WTC11 (cell line): Measurements from ENCODE around the gene ACP1. TPM values are rescaled to one million over a fixed set of nuclear protein-coding genes. Genes with fewer than 3 reads are reported as not detected.

ENCODE experiments used
- ATAC-seq: fragments of 200-7000 bp; cut with Tn5 transposase; 2 replicates; pipeline ENCODE4 v1.10.0; 2021; ENCODE audit warnings: mild to moderate bottlenecking, moderate library complexity
- CTCF ChIA-PET: fragments of 300-600 bp; sonication (Branson Sonifier 250); formaldehyde crosslinking; loops from one replicate; lab custom pipeline; 2021; ENCODE audit warnings: antibody characterized with exemption; lab: Charles Lee
- POLR2A ChIA-PET: fragments of 350-600 bp; sonication (Branson Sonifier 250); formaldehyde crosslinking; loops from one replicate; lab custom pipeline; 2021; ENCODE audit warnings: antibody characterized with exemption; lab: Charles Lee
- DNase-seq: peaks from one replicate; pipeline ENCODE4 v3.0.0; 2021; ENCODE audit warnings: low spot score
- H3K27ac Mint-ChIP-seq: 2 replicates; pipeline ENCODE4 v1.8.0; 2021; ENCODE audit warnings: mixed read lengths
- H3K27me3 Mint-ChIP-seq: 2 replicates; pipeline ENCODE4 v1.8.0; 2021; ENCODE audit warnings: low read depth, mild to moderate bottlenecking, moderate library complexity, mixed read lengths
- H3K36me3 Mint-ChIP-seq: 2 replicates; pipeline ENCODE4 v1.8.0; 2021; ENCODE audit warnings: mixed read lengths
- H3K4me1 Mint-ChIP-seq: 2 replicates; pipeline ENCODE4 v1.8.0; 2022; ENCODE audit warnings: mixed read lengths
- H3K4me3 Mint-ChIP-seq: 2 replicates; pipeline ENCODE4 v1.8.0; 2021; ENCODE audit warnings: mild to moderate bottlenecking, moderate library complexity, mixed read lengths
- H3K9me3 Mint-ChIP-seq: 2 replicates; pipeline ENCODE4 v1.8.0; 2021; ENCODE audit warnings: mixed read lengths
- AFF4 ChIP-seq: sonication (generic); formaldehyde crosslinking; IDR thresholded peaks from 2 replicates; pipeline ENCODE4 v1.8.1; 2023; ENCODE audit warnings: mild to moderate bottlenecking, missing genetic modification reagents, borderline replicate concordance
- EMX1 ChIP-seq: fragments of 250-450 bp; sonication (Bioruptor Pico); IDR thresholded peaks from 2 replicates; pipeline ENCODE4 v1.8.0; 2021; ENCODE audit warnings: mild to moderate bottlenecking
- ETV6 ChIP-seq: sonication (generic); formaldehyde crosslinking; IDR thresholded peaks from 2 replicates; pipeline ENCODE4 v1.8.1; 2022; ENCODE audit warnings: mild to moderate bottlenecking, missing genetic modification reagents
- HMGA2 ChIP-seq: fragments of 250-450 bp; sonication (Bioruptor Pico); IDR thresholded peaks from 2 replicates; pipeline ENCODE4 v1.4.0; 2021; ENCODE audit warnings: mild to moderate bottlenecking, moderate library complexity
- JAZF1 ChIP-seq: fragments of 250-450 bp; sonication (Bioruptor Pico); IDR thresholded peaks from 2 replicates; pipeline ENCODE4 v1.9.0; 2021; ENCODE audit warnings: moderate library complexity, mild to moderate bottlenecking, inconsistent platforms
- MAX ChIP-seq: sonication (generic); formaldehyde crosslinking; IDR thresholded peaks from 2 replicates; pipeline ENCODE4 v1.8.0; 2022; ENCODE audit warnings: mild to moderate bottlenecking, missing genetic modification reagents
- MLX ChIP-seq: sonication (generic); formaldehyde crosslinking; IDR thresholded peaks from 2 replicates; pipeline ENCODE4 v1.8.1; 2023; ENCODE audit warnings: mild to moderate bottlenecking, missing genetic modification reagents, moderate library complexity
- MYBL2 ChIP-seq: sonication (generic); formaldehyde crosslinking; IDR thresholded peaks from 2 replicates; pipeline ENCODE4 v1.8.1; 2023; ENCODE audit warnings: mild to moderate bottlenecking, moderate library complexity, missing genetic modification reagents
- NFATC4 ChIP-seq: fragments of 250-450 bp; sonication (Bioruptor Pico); IDR thresholded peaks from 2 replicates; pipeline ENCODE4 v1.9.0; 2021; ENCODE audit warnings: mild to moderate bottlenecking
- NR2C2 ChIP-seq: sonication (generic); formaldehyde crosslinking; IDR thresholded peaks from 2 replicates; pipeline ENCODE4 v1.8.0; 2022; ENCODE audit warnings: mild to moderate bottlenecking, missing genetic modification reagents
- PREB ChIP-seq: sonication (generic); formaldehyde crosslinking; IDR thresholded peaks from 2 replicates; pipeline ENCODE4 v1.8.1; 2022; ENCODE audit warnings: mild to moderate bottlenecking, missing genetic modification reagents, moderate library complexity, borderline replicate concordance
- RORB ChIP-seq: fragments of 250-450 bp; sonication (Bioruptor Pico); IDR thresholded peaks from 2 replicates; pipeline ENCODE4 v1.9.0; 2021; ENCODE audit warnings: mild to moderate bottlenecking
- STAT6 ChIP-seq: sonication (generic); formaldehyde crosslinking; conservative IDR thresholded peaks from 2 replicates; pipeline ENCODE4 v1.8.1; 2023; ENCODE audit warnings: mild to moderate bottlenecking, low read depth, missing genetic modification reagents, moderate library complexity
- TCF7 ChIP-seq: sonication (generic); formaldehyde crosslinking; IDR thresholded peaks from 2 replicates; pipeline ENCODE4 v1.8.0; 2022; ENCODE audit warnings: mild to moderate bottlenecking, low read depth, missing genetic modification reagents, moderate library complexity
- TEAD1 ChIP-seq: sonication (generic); formaldehyde crosslinking; IDR thresholded peaks from 2 replicates; pipeline ENCODE4 v1.8.0; 2022; ENCODE audit warnings: mild to moderate bottlenecking, missing genetic modification reagents
- USF1 ChIP-seq: sonication (generic); formaldehyde crosslinking; IDR thresholded peaks from 2 replicates; pipeline ENCODE4 v1.8.0; 2022; ENCODE audit warnings: mild to moderate bottlenecking, missing genetic modification reagents
- USF2 ChIP-seq: sonication (generic); formaldehyde crosslinking; IDR thresholded peaks from 2 replicates; pipeline ENCODE4 v1.8.1; 2023; ENCODE audit warnings: mild to moderate bottlenecking, missing genetic modification reagents, moderate library complexity
- ZNF416 ChIP-seq: fragments of 250-450 bp; sonication (Bioruptor Pico); IDR thresholded peaks from 2 replicates; pipeline ENCODE4 v1.9.0; 2021; ENCODE audit warnings: mild to moderate bottlenecking, inconsistent platforms
- ZNF532 ChIP-seq: fragments of 250-450 bp; sonication (Bioruptor Pico); IDR thresholded peaks from 2 replicates; pipeline ENCODE4 v1.9.0; 2021; ENCODE audit warnings: mild to moderate bottlenecking, borderline replicate concordance
- total RNA-seq: library from RNA; stranded (reverse); gene quantifications from 3 replicates; pipeline ENCODE4 v1.2.3, GENCODE V29; 2021

The ACP1 gene
- total RNA-seq, 1 experiment from 2014 or later = 150 TPM

- TF ChIP-seq RORB = no peak
- Mint-ChIP-seq H3K36me3 (peaks cover 45% of the 10 kb centered on the region), H3K9me3 (peaks cover 31% of the 10 kb centered on the region), H3K4me1 (peaks cover 7% of the 10 kb centered on the region), H3K4me3 (no peak overlapping the region), H3K27me3 (peaks cover 7% of the 10 kb centered on the region), H3K27ac (no peak overlapping the region)
- DNase-seq = no peak
- POLR2A ChIA-PET = no interaction called here
- no peak for ATAC-seq
- CTCF ChIA-PET = no interaction called here
These were observed 8.7 kb upstream of the ACP1 start for GRCh38 chr2:256094-256493.

GRCh38 chr2:257429-257828 is 7.3 kb upstream of the ACP1 start:
- peaks cover 11% of the 10 kb centered on the region for H3K27me3 Mint-ChIP-seq
- CTCF ChIA-PET = interaction anchor here (0.9 to 1.3 kb wide), 2 partner anchors 11 kb away, joined by 3 to 4 read pairs; no protein-coding TSS in a partner anchor
- no peak for ATAC-seq
- H3K4me3 Mint-ChIP-seq = no peak overlapping the region
- TF ChIP-seq STAT6 (no peak), EMX1 (CRISPR knock-in tag) (no peak), MLX (CRISPR knock-in tag) (no peak), TEAD1 (CRISPR knock-in tag) (no peak), ZNF532 (no peak), NR2C2 (CRISPR knock-in tag) (no peak), MYBL2 (CRISPR knock-in tag) (no peak), NFATC4 (CRISPR knock-in tag) (no peak), PREB (no peak), USF1 (CRISPR knock-in tag) (no peak), JAZF1 (no peak), HMGA2 (CRISPR knock-in tag) (no peak)
- H3K4me1 Mint-ChIP-seq = peaks cover 12% of the 10 kb centered on the region
- peaks cover 31% of the 10 kb centered on the region for H3K9me3 Mint-ChIP-seq
- POLR2A ChIA-PET = no interaction called here
- no peak for DNase-seq
- H3K27ac Mint-ChIP-seq = no peak overlapping the region
- peaks cover 50% of the 10 kb centered on the region for H3K36me3 Mint-ChIP-seq

- Mint-ChIP-seq H3K27ac (no peak overlapping the region), H3K9me3 (peaks cover 31% of the 10 kb centered on the region), H3K36me3 (peaks cover 50% of the 10 kb centered on the region), H3K4me3 (no peak overlapping the region), H3K4me1 (peaks cover 16% of the 10 kb centered on the region), H3K27me3 (peaks cover 15% of the 10 kb centered on the region)
- POLR2A ChIA-PET = interaction anchor here (0.6 kb wide), 1 partner anchor 29 kb away, joined by 4 read pairs; no protein-coding TSS in a partner anchor
- ATAC-seq (no peak), DNase-seq (no peak)
- CTCF ChIA-PET = interaction anchor here (1.3 kb wide), 1 partner anchor 12 kb away, joined by 3 read pairs; no protein-coding TSS in a partner anchor
- TF ChIP-seq ETV6 (CRISPR knock-in tag) (no peak), MAX (no peak), USF2 (CRISPR knock-in tag) (no peak), RORB (no peak), ZNF416 (CRISPR knock-in tag) (no peak), TCF7 (CRISPR knock-in tag) (no peak), AFF4 (CRISPR knock-in tag) (no peak)
These were observed 6.9 kb upstream of the ACP1 start for GRCh38 chr2:257842-258241.
